ENCODE results near the gene KIAA2012.

KIAA2012 gene

GRCh38 chr2:202050652-202051051 lies 22.4 kb upstream of the KIAA2012 start:
- in situ Hi-C loops (cut with HindIII; ENCODE audit: low sequenced_read_pairs): loop anchor here (5.0 kb wide), 1 partner anchor 37 kb away; no protein-coding TSS in a partner anchor
- TF ChIP-seq CTCF (IDR thresholded peaks at IDR 0.05; ENCODE audit: low read depth, low read length, missing control alignments): no peak
- no peak overlapping the region for H3K4me3 ChIP-seq (ENCODE audit: low read depth, low read length)
- no peak for DNase-seq (ENCODE audit: low read depth)

- in situ Hi-C loops (cut with HindIII; ENCODE audit: low sequenced_read_pairs): loop anchor here (5.0 kb wide), 1 partner anchor 36 kb away; no protein-coding TSS in a partner anchor
- no peak overlapping the region for H3K4me3 ChIP-seq (ENCODE audit: low read depth, low read length)
- peak; percentile 82 for DNase-seq (ENCODE audit: low read depth)
- TF ChIP-seq CTCF (IDR thresholded peaks at IDR 0.05; ENCODE audit: low read depth, low read length, missing control alignments): no peak
These were observed 21.4 kb upstream of the KIAA2012 start for GRCh38 chr2:202051499-202052161.

- H3K4me3 ChIP-seq (ENCODE audit: low read depth, low read length): no peak overlapping the region
- no peak for TF ChIP-seq CTCF (IDR thresholded peaks at IDR 0.05; ENCODE audit: low read depth, low read length, missing control alignments)
- no peak for DNase-seq (ENCODE audit: low read depth)
- in situ Hi-C loops (cut with HindIII; ENCODE audit: low sequenced_read_pairs): loop anchor here (5.0 kb wide), 1 partner anchor 35 kb away; no protein-coding TSS in a partner anchor
These were observed 20.8 kb upstream of the KIAA2012 start for GRCh38 chr2:202052235-202052634.

GRCh38 chr2:202054679-202055078 lies 18.4 kb upstream of the KIAA2012 start:
- no peak overlapping the region for H3K4me3 ChIP-seq (ENCODE audit: low read depth, low read length)
- DNase-seq (ENCODE audit: low read depth): no peak
- TF ChIP-seq CTCF (IDR thresholded peaks at IDR 0.05; ENCODE audit: low read depth, low read length, missing control alignments): no peak
- in situ Hi-C loops (cut with HindIII; ENCODE audit: low sequenced_read_pairs): loop anchor here (5.0 kb wide), 2 partner anchors 33 to 103 kb away; no protein-coding TSS in a partner anchor

- in situ Hi-C loops (cut with HindIII; ENCODE audit: low sequenced_read_pairs): loop anchor here (5.0 kb wide), 1 partner anchor 101 kb away; no protein-coding TSS in a partner anchor
- DNase-seq (ENCODE audit: low read depth): no peak
- peak; percentile 48 for TF ChIP-seq CTCF (IDR thresholded peaks at IDR 0.05; ENCODE audit: low read depth, low read length, missing control alignments)
These were observed 16.4 kb upstream of the KIAA2012 start for GRCh38 chr2:202056611-202057010.

GRCh38 chr2:202060218-202060617 lies 12.8 kb upstream of the KIAA2012 start:
- DNase-seq (ENCODE audit: low read depth): no peak
- peak; percentile 37 for TF ChIP-seq CTCF (IDR thresholded peaks at IDR 0.05; ENCODE audit: low read depth, low read length, missing control alignments)
- in situ Hi-C loops (cut with HindIII; ENCODE audit: low sequenced_read_pairs): no loop called here
- no peak overlapping the region for H3K4me3 ChIP-seq (ENCODE audit: low read depth, low read length)

More at GRCh38 chr2:202056611-202057010, 16.4 kb upstream of the KIAA2012 start:
- no peak overlapping the region for H3K4me3 ChIP-seq (ENCODE audit: low read depth, low read length)
